Measurements from ENCODE around the gene ELF5. TPM values are rescaled to one million over a fixed set of nuclear protein-coding genes. Genes with fewer than 3 reads are reported as not detected.

The ELF5 gene
- total RNA-seq, 1 experiment from 2014 or later = not detected

DNA sequence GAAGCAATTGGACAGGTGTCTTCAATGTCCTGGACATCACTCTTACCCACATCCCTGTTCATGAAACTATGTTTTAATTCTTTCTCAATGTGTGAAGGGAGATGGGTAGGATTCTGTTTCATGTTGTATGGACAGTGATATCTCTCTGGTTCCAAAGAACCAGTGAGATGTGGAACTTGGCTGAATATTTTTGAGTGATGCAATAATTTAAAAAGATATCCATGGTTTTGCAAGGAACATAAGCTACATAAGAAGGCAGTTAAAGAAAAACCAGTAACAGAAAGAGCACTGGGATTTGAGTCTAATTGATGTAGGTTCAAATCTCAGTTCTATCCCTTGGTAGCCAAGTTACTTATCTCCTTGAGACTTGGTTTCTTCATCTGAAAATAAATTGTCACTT lies 7.7 kb upstream of the ELF5 start:
- Mint-ChIP-seq H3K4me3 (ENCODE audit: unreplicated experiment) (no peak overlapping the region), H3K9me3 (ENCODE audit: unreplicated experiment) (no peaks in the 10 kb centered on the region), H3K4me1 (ENCODE audit: insufficient read depth, unreplicated experiment) (peaks cover 3% of the 10 kb centered on the region), H3K36me3 (ENCODE audit: insufficient read depth, unreplicated experiment) (no peaks in the 10 kb centered on the region), H3K27me3 (ENCODE audit: insufficient read depth, unreplicated experiment) (peaks cover 11% of the 10 kb centered on the region), H3K27ac (ENCODE audit: low read depth, unreplicated experiment) (no peak overlapping the region)
- no TSS peak for BruUV-seq (replicated peaks)
- ChIA-PET CTCF (no interaction called here), POLR2A (no interaction called here)
- no peak for DNase-seq (ENCODE audit: unreplicated experiment)
- TF ChIP-seq, protein P1, sequence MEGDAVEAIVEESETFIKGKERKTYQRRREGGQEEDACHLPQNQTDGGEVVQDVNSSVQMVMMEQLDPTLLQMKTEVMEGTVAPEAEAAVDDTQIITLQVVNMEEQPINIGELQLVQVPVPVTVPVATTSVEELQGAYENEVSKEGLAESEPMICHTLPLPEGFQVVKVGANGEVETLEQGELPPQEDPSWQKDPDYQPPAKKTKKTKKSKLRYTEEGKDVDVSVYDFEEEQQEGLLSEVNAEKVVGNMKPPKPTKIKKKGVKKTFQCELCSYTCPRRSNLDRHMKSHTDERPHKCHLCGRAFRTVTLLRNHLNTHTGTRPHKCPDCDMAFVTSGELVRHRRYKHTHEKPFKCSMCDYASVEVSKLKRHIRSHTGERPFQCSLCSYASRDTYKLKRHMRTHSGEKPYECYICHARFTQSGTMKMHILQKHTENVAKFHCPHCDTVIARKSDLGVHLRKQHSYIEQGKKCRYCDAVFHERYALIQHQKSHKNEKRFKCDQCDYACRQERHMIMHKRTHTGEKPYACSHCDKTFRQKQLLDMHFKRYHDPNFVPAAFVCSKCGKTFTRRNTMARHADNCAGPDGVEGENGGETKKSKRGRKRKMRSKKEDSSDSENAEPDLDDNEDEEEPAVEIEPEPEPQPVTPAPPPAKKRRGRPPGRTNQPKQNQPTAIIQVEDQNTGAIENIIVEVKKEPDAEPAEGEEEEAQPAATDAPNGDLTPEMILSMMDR (IDR thresholded peaks at IDR 0.05; ENCODE audit: unreplicated experiment) = no peak
- intact Hi-C loops (cut with micrococcal nuclease) = no loop called here

- intact Hi-C loops (cut with micrococcal nuclease) = no loop called here
- ChIA-PET POLR2A (interaction anchor here (1.6 to 1.8 kb wide), 2 partner anchors 10 to 37 kb away, joined by 3 to 4 read pairs; no protein-coding TSS in a partner anchor), CTCF (interaction anchor here (0.6 to 0.8 kb wide), 4 partner anchors 20 to 587 kb away, joined by 3 to 4 read pairs (median 3); no protein-coding TSS in a partner anchor)
- no peaks in the 10 kb centered on the region for H3K36me3 Mint-ChIP-seq (ENCODE audit: insufficient read depth, unreplicated experiment)
- no peak overlapping the region for H3K27ac Mint-ChIP-seq (ENCODE audit: low read depth, unreplicated experiment)
- H3K4me3 Mint-ChIP-seq (ENCODE audit: unreplicated experiment) = no peak overlapping the region
- TF ChIP-seq, protein P1 (IDR thresholded peaks at IDR 0.05; ENCODE audit: unreplicated experiment) = no peak
- no peaks in the 10 kb centered on the region for H3K4me1 Mint-ChIP-seq (ENCODE audit: insufficient read depth, unreplicated experiment)
- no peak for DNase-seq (ENCODE audit: unreplicated experiment)
- H3K9me3 Mint-ChIP-seq (ENCODE audit: unreplicated experiment) = no peaks in the 10 kb centered on the region
- BruUV-seq (replicated peaks) = no TSS peak
- peaks cover 11% of the 10 kb centered on the region for H3K27me3 Mint-ChIP-seq (ENCODE audit: insufficient read depth, unreplicated experiment)
These were observed 6.1 kb upstream of the ELF5 start for GRCh38 chr11:34519595-34520235.

DNA sequence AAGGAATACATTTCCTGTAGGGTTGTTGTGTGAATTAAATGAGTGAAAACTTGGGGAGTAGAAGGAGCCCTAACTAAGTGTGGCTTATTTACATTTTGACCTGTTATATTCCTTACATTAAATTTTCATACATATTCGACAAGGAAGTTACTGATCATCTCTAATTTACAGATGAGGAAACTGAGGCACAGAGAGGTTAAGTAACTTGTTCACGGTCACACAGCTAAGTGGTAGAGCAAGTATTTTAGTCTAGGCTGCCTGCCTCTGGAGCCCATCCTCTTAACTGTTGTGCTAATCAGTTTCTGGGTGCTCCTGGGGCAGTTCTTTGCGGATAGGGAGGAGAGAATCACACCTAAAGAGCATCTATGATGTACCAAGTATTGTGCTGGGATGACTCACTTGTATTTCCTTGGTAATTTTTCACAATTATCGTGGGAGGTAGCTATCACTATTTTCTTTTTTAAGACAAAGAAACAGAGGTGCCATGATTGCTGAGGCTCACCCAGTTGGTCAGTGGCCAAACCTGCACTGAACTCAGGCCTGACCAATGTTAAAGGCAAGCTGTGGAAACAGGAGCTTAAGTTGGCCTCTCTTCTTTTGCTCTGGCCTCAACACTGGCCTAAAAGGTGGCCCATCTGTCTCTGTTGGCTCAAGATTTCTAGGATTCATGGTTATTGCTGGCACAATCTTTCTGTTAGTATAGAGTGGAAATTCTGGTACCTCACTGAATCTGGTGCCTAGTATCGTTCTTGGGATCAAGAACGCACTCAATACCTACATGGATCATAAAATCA lies 2.9 kb upstream of the ELF5 start:
- TF ChIP-seq, protein P1 (IDR thresholded peaks at IDR 0.05; ENCODE audit: unreplicated experiment) = no peak
- POLR2A ChIA-PET = no interaction called here
- no peaks in the 10 kb centered on the region for H3K9me3 Mint-ChIP-seq (ENCODE audit: unreplicated experiment)
- H3K36me3 Mint-ChIP-seq (ENCODE audit: insufficient read depth, unreplicated experiment) = no peaks in the 10 kb centered on the region
- H3K27ac Mint-ChIP-seq (ENCODE audit: low read depth, unreplicated experiment) = no peak overlapping the region
- intact Hi-C loops (cut with micrococcal nuclease) = no loop called here
- no peak for DNase-seq (ENCODE audit: unreplicated experiment)
- BruUV-seq (replicated peaks) = no TSS peak
- peaks cover 11% of the 10 kb centered on the region for H3K27me3 Mint-ChIP-seq (ENCODE audit: insufficient read depth, unreplicated experiment)
- no peaks in the 10 kb centered on the region for H3K4me1 Mint-ChIP-seq (ENCODE audit: insufficient read depth, unreplicated experiment)
- CTCF ChIA-PET = interaction anchor here (0.6 to 2.5 kb wide), 3 partner anchors 24 to 414 kb away, joined by 3 to 12 read pairs (median 5); no protein-coding TSS in a partner anchor
- H3K4me3 Mint-ChIP-seq (ENCODE audit: unreplicated experiment) = no peak overlapping the region

DNA sequence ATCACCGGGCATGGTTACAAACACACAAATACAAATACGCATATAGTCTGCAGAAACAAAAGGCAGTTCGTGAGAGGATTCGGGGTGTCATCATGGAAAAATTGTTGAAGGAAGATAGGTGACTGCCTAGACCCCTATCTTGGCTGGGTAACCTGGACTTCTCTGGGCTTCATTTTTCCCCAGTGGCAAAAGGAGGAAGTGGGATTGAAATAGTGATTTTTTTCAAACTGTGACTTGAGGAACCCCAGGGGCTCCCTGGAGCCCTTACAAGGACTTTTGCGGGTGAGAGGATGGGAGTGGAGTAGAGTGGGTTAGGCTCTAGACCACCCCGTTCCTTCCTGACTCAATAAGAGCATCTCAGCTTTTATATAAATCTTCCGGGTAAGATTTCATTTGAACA lies 1.0 kb upstream of the ELF5 start:
- no TSS peak for BruUV-seq (replicated peaks)
- intact Hi-C loops (cut with micrococcal nuclease) = loop anchor here (1.0 to 5.0 kb wide), 3 partner anchors 58 to 377 kb away; no protein-coding TSS in a partner anchor
- Mint-ChIP-seq H3K4me1 (ENCODE audit: insufficient read depth, unreplicated experiment) (no peaks in the 10 kb centered on the region), H3K9me3 (ENCODE audit: unreplicated experiment) (no peaks in the 10 kb centered on the region), H3K4me3 (ENCODE audit: unreplicated experiment) (no peak overlapping the region), H3K36me3 (ENCODE audit: insufficient read depth, unreplicated experiment) (no peaks in the 10 kb centered on the region), H3K27me3 (ENCODE audit: insufficient read depth, unreplicated experiment) (peaks cover 11% of the 10 kb centered on the region), H3K27ac (ENCODE audit: low read depth, unreplicated experiment) (no peak overlapping the region)
- ChIA-PET CTCF (interaction anchor here (0.6 to 4.8 kb wide), 12 partner anchors 8 to 388 kb away, joined by 3 to 33 read pairs (median 7); no protein-coding TSS in a partner anchor), POLR2A (interaction anchor here (0.5 kb wide), 1 partner anchor 1808 kb away, joined by 3 read pairs; no protein-coding TSS in a partner anchor)
- TF ChIP-seq, protein P1 (IDR thresholded peaks at IDR 0.05; ENCODE audit: unreplicated experiment) = no peak
- DNase-seq (ENCODE audit: unreplicated experiment) = no peak
